ENCODE results near the gene ZDHHC22. TPM values are rescaled to one million over a fixed set of nuclear protein-coding genes. Genes with fewer than 3 reads are reported as not detected.
A peak's percentile ranks its signal among the peaks of the same experiment; 100 is the strongest.
"Not testable (repeated sequence)": the region's sequence is repeated elsewhere in the genome, so short reads cannot be mapped to it uniquely, and the experiment has no call there.

ZDHHC22 gene
- total RNA-seq, 1 experiment from 2014 or later = not detected

GRCh38 chr14:77175843-77176242 is 34.3 kb upstream of the ZDHHC22 start:
- Histone ChIP-seq H2AFZ (no peak overlapping the region), H3K4me1 (replicated peaks; ENCODE audit: insufficient read depth) (no peaks in the 10 kb centered on the region), H3K27me3 (ENCODE audit: insufficient read depth, low read depth) (peaks cover 82% of the 10 kb centered on the region), H4K20me1 (ENCODE audit: insufficient read depth) (0 out of 2 replicates have a peak, but pooled peaks cover 3% of the 10 kb centered on the region), H3F3A (ENCODE audit: insufficient read depth, low read depth) (no peaks in the 10 kb centered on the region), H3K9me3 (ENCODE audit: insufficient read depth, low read depth) (peaks cover 2% of the 10 kb centered on the region), H3K27ac (no peak overlapping the region), H3K79me2 (ENCODE audit: low read depth) (no peaks in the 10 kb centered on the region), H3K9me2 (ENCODE audit: insufficient read depth) (no peaks in the 10 kb centered on the region), H3K4me2 (no peak overlapping the region), H3K4me3 (no peak overlapping the region), H3K36me3 (ENCODE audit: low read depth) (no peaks in the 10 kb centered on the region)
- DNase-seq = no peak
- TF ChIP-seq CTCF (conservative IDR thresholded peaks at IDR 0.05) = no peak
- no peak for TF ChIP-seq EZH2 (IDR thresholded peaks at IDR 0.05; ENCODE audit: low read depth)
- CTCF ChIA-PET = no interaction called here
- POLR2A ChIA-PET (ENCODE audit: unreplicated experiment) = no interaction called here
- no TSS peak for BruUV-seq (replicated peaks)
- intact Hi-C loops (cut with micrococcal nuclease; ENCODE audit: unreplicated experiment) = no loop called here

GRCh38 chr14:77173911-77174617 is 32.5 kb upstream of the ZDHHC22 start:
- H3K79me2 ChIP-seq (ENCODE audit: low read depth); H3K4me1 ChIP-seq (replicated peaks; ENCODE audit: insufficient read depth); H3K36me3 ChIP-seq (ENCODE audit: low read depth); H3K9me2 ChIP-seq (ENCODE audit: insufficient read depth); CTCF ChIA-PET; BruUV-seq (replicated peaks); H4K20me1 ChIP-seq (ENCODE audit: insufficient read depth); H3K4me3 ChIP-seq; intact Hi-C loops (cut with micrococcal nuclease; ENCODE audit: unreplicated experiment); H3K4me2 ChIP-seq; H2AFZ ChIP-seq; H3F3A ChIP-seq (ENCODE audit: insufficient read depth, low read depth); H3K27ac ChIP-seq: not testable (repeated sequence)
- peak in 1 of 2 experiments; percentile 54 for DNase-seq
- POLR2A ChIA-PET (ENCODE audit: unreplicated experiment) = interaction anchor here (0.7 kb wide), 1 partner anchor 344 kb away, joined by 37 read pairs; no protein-coding TSS in a partner anchor
- Histone ChIP-seq H3K27me3 (ENCODE audit: insufficient read depth, low read depth) (peaks cover 67% of the 10 kb centered on the region), H3K9me3 (ENCODE audit: insufficient read depth, low read depth) (peaks cover 13% of the 10 kb centered on the region)

- Histone ChIP-seq H3K27ac (no peak overlapping the region), H3K4me2 (no peak overlapping the region), H2AFZ (no peak overlapping the region), H4K20me1 (ENCODE audit: insufficient read depth) (no peaks in the 10 kb centered on the region), H3K9me2 (ENCODE audit: insufficient read depth) (no peaks in the 10 kb centered on the region), H3K79me2 (ENCODE audit: low read depth) (no peaks in the 10 kb centered on the region), H3K36me3 (ENCODE audit: low read depth) (no peaks in the 10 kb centered on the region), H3F3A (ENCODE audit: insufficient read depth, low read depth) (no peaks in the 10 kb centered on the region), H3K9me3 (ENCODE audit: insufficient read depth, low read depth) (peaks cover 13% of the 10 kb centered on the region), H3K4me1 (replicated peaks; ENCODE audit: insufficient read depth) (no peaks in the 10 kb centered on the region), H3K4me3 (no peak overlapping the region), H3K27me3 (ENCODE audit: insufficient read depth, low read depth) (peaks cover 62% of the 10 kb centered on the region)
- ChIA-PET CTCF (interaction anchor here (1.3 kb wide), 1 partner anchor 22 kb away, joined by 3 read pairs; no protein-coding TSS in a partner anchor), POLR2A (ENCODE audit: unreplicated experiment) (interaction anchor here (0.7 kb wide), 1 partner anchor 343 kb away, joined by 37 read pairs; no protein-coding TSS in a partner anchor)
- DNase-seq = no peak
- intact Hi-C loops (cut with micrococcal nuclease; ENCODE audit: unreplicated experiment) = no loop called here
- no peak for TF ChIP-seq EZH2 (IDR thresholded peaks at IDR 0.05; ENCODE audit: low read depth)
- no peak for TF ChIP-seq CTCF (conservative IDR thresholded peaks at IDR 0.05)
- no TSS peak for BruUV-seq (replicated peaks)
These were observed 31.3 kb upstream of the ZDHHC22 start for GRCh38 chr14:77172916-77173315.

All from PC-9 (cell line).